K562 (cell line): Measurements from ENCODE around the gene PTPRE.

Experiments
- ATF7 ChIP-seq: fragments of 450-650 bp; IDR thresholded peaks from 2 replicates; pipeline ENCODE4 v1.7.1; 2014; ENCODE audit warnings: mild to moderate bottlenecking, moderate library complexity
- E2F6 ChIP-seq, 2 experiments: IDR thresholded peaks; 2 replicates each; pipeline ENCODE4 v1.6.1; 2011; ENCODE audit warnings: borderline replicate concordance in 1 of 2, control low read depth in 1 of 2, low read depth in 1 of 2, low read length in 1 of 2, mild to moderate bottlenecking in 1 of 2, mixed read lengths in 1 of 2, moderate library complexity in 1 of 2; ENCODE audit not compliant: insufficient read depth in 1 of 2, insufficient read length in 1 of 2, poor library complexity in 1 of 2, severe bottlenecking in 1 of 2; ENCODE audit errors: extremely low read depth in 1 of 2
- FOXO4 ChIP-seq: fragments of 450-650 bp; formaldehyde crosslinking; IDR thresholded peaks from 2 replicates; pipeline ENCODE4 v1.4.0; 2020; ENCODE audit warnings: mild to moderate bottlenecking, moderate library complexity
- IRF1 ChIP-seq: sonication (generic); formaldehyde crosslinking; IDR thresholded peaks from 2 replicates; pipeline ENCODE4 v1.8.0; 2022; ENCODE audit warnings: missing genetic modification reagents, mild to moderate bottlenecking, borderline replicate concordance
- KLF10 ChIP-seq: fragments of 250-450 bp; sonication (Bioruptor Pico); IDR thresholded peaks from 2 replicates; pipeline ENCODE4 v1.6.1; 2021; ENCODE audit warnings: matching md5 sums
- MAFF ChIP-seq: IDR thresholded peaks from 2 replicates; pipeline ENCODE4 v1.6.1; 2012; ENCODE audit warnings: low read length, improper control_type of control experiment

GRCh38 chr10:127971963-127972615, 65.2 kb downstream of the PTPRE start:
- TF ChIP-seq IRF1 (CRISPR knock-in tag) (no peak), ATF7 (no peak), FOXO4 (CRISPR knock-in tag) (no peak), KLF10 (CRISPR knock-in tag) (no peak), MAFF (no peak), E2F6 (IDR thresholded peaks at IDR 0.05; ENCODE audit: borderline replicate concordance in 1 of 2, extremely low read depth in 1 of 2, insufficient read depth in 1 of 2, insufficient read length in 1 of 2, low read depth in 1 of 2, low read length in 1 of 2, poor library complexity in 1 of 2, severe bottlenecking in 1 of 2) (no peak)
